Heart left ventricle (tissue), 16 donors: ENCODE results near the gene ZCCHC3. TPM values are rescaled to one million over a fixed set of nuclear protein-coding genes. Genes with fewer than 3 reads are reported as not detected.

ENCODE experiments used
- ATAC-seq, 4 donors: fragments of 200-7000 bp; cut with Tn5 transposase; one replicate each; pipeline ENCODE4 v1.9.1; 2020 to 2022; ENCODE audit warnings: moderate library complexity in 4 of 4, mild to moderate bottlenecking in 3 of 4, moderate number of reproducible peaks in 1 of 4
- DNase-seq, 5 donors: peaks; one replicate each; pipeline ENCODE4 v3.0.0-alpha.2; 2020
- H3K27ac ChIP-seq, 12 donors: fragments of 200-600 bp; sonication (generic) in 4 of 12; one replicate each; pipeline versions ENCODE4 v1.5.0 to v1.8.0; 2016 to 2022; ENCODE audit warnings: mild to moderate bottlenecking in 2 of 12
- H3K27me3 ChIP-seq, 9 donors: fragments of 200-600 bp; sonication (generic) in 2 of 9; one replicate each; pipeline versions ENCODE4 v1.5.1 to v1.8.0; 2016 to 2022; ENCODE audit warnings: mild to moderate bottlenecking in 3 of 9
- H3K36me3 ChIP-seq, 9 donors: fragments of 200-600 bp; sonication (generic) in 2 of 9; one replicate each; pipeline versions ENCODE4 v1.5.0 to v1.8.0; 2018 to 2022; ENCODE audit warnings: mild to moderate bottlenecking in 2 of 9
- H3K4me1 ChIP-seq, 12 donors: fragments of 200-600 bp; sonication (generic) in 4 of 12; one replicate each; pipeline versions ENCODE4 v1.5.0 to v1.8.0; 2016 to 2022; ENCODE audit warnings: mild to moderate bottlenecking in 3 of 12
- H3K4me3 ChIP-seq, 12 donors: fragments of 200-600 bp; sonication (generic) in 4 of 12; one replicate each; pipeline versions ENCODE4 v1.5.0 to v1.8.0; 2017 to 2022; ENCODE audit warnings: mild to moderate bottlenecking in 9 of 12, moderate library complexity in 4 of 12
- H3K9me3 ChIP-seq, 12 donors: fragments of 200-600 bp; sonication (generic) in 4 of 12; one replicate each; pipeline versions ENCODE4 v1.5.0 to v1.8.0; 2016 to 2022; ENCODE audit warnings: mild to moderate bottlenecking in 1 of 12
- POLR2A ChIP-seq, 2 donors: fragments of 450-650 bp; IDR thresholded peaks; one replicate each; pipeline ENCODE4 v1.6.1; 2017; ENCODE audit warnings: antibody characterized with exemption in 2 of 2, mild to moderate bottlenecking in 2 of 2, moderate library complexity in 2 of 2
- WGBS, 4 donors: extraction: QIAGEN DNeasy Blood & Tissue Kit in 2 of 4; methylation state at CpG; one replicate each; pipeline versions ENCODE4 v1.1.5 to v1.1.7; 2013 to 2018; 5-methylcytosine and 5-hydroxymethylcytosine counted together
- intact Hi-C, 10 donors: fragments of 100-400 bp; cut with DNase I; formaldehyde crosslinking; loops; one replicate each; pipeline versions ENCODE4 v1.11.1 to v1.14.2; 2022
- polyA plus RNA-seq, 2 donors: library from polyadenylated mRNA; stranded (reverse); fragments of 200-250 nt; gene quantifications; one replicate each; pipeline ENCODE4 v1.2.3, GENCODE V29; 2013
- total RNA-seq, 9 donors: library from RNA; depleted of rRNA in 2 of 9; stranded (reverse); fragments of >200 nt in 2 of 9; fragmentation: NEBNext Ultra II Directional in 3 of 9; extraction: Animal tissue kit (Norgen Biotek cat#: 25700) in 3 of 9; gene quantifications; one replicate each; pipeline versions ENCODE4 v1.1.0 to v1.2.4, GENCODE V29; 2016 to 2023
- TF ChIP-seq, protein P1 (sequence below), 12 donors: fragments of 200-600 bp; sonication (generic) in 4 of 12; IDR thresholded peaks; one replicate each; pipeline versions ENCODE4 v1.5.0 to v1.8.0; 2018 to 2022; ENCODE audit warnings: antibody characterized with exemption in 12 of 12, mild to moderate bottlenecking in 5 of 12
- donor health status: ischemic (EF 13 %, LVEDD 7.1; RV severe dilation, severe dysfunction).
- donor health status: healthy with polysubstance abuse.
- donor health status: DM: no; HTN: yes; CAD: no.
- donor health status: DM: no; HTN: no; CAD: no.
- donor health status: ischemic (EF 25% LVEDD 6.9; RV normal size, moderate dysfunction).
- donor health status: ischemic (EF 25% LVEDD 5.7; RV mildly dilated, moderate dysfunction).
- donor health status: healthy.
- donor health status: DM: yes; HTN: yes; CAD: no.
- donor health status: ischemic (EF 35%, LVEDD 5.7; RV mildly dilated, moderate dysfunction).
- donor health status: nonischemic (EF 11% LVEDD 7.7; RV severe dilation, severe dysfunction).
- donor health status: DM: yes; HTN: yes; CAD: no.
- donor health status: PGD.
- donor health status: ischemic (EF 29% LVEDD 5.4; RV normal size, mild dysfunction).
- donor health status: nonischemic (EF 23%, LVEDD 6.1; RV moderate dilation, normal function).

ZCCHC3 gene
- total and polyA plus RNA-seq, 11 donors: 6.9 to 15.3 (median 9.6) TPM

DNA sequence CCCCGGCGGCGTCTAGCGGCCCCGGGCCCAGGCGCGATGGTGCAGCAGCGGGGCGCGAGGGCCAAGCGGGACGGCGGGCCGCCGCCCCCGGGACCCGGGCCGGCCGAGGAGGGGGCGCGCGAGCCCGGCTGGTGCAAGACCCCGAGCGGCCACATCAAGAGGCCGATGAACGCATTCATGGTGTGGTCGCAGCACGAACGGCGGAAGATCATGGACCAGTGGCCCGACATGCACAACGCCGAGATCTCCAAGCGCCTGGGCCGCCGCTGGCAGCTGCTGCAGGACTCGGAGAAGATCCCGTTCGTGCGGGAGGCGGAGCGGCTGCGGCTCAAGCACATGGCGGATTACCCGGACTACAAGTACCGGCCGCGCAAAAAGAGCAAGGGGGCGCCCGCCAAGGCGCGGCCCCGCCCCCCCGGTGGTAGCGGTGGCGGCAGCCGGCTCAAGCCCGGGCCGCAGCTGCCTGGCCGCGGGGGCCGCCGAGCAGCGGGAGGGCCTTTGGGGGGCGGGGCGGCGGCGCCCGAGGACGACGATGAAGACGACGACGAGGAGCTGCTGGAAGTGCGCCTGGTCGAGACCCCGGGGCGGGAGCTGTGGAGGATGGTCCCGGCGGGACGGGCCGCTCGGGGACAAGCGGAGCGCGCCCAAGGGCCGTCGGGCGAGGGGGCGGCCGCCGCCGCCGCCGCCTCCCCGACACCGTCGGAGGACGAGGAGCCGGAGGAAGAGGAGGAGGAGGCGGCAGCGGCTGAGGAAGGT is 28.7 kb downstream of the ZCCHC3 start:
- H3K27ac ChIP-seq: peak overlapping the region; percentile 72 to 98 (median 96)
- intact Hi-C loops: loop anchor here in 5 of 10 donors (1.0 to 10.0 kb wide), 6 partner anchors 15 to 59 kb away; partner anchors contain the start of genes ZCCHC3 (in 2 of the 5) and NRSN2 (in 1 of the 5)
- H3K9me3 ChIP-seq: no peaks in the 10 kb centered on the region
- 0 to 1% (median 1%) methylated on average over 37 to 103 of the region's 103 CpGs for WGBS, 4 donors
- ATAC-seq (peak in 2 of 4 donors; percentile 0 to 3), DNase-seq (peak; percentile 68 to 83 (median 77))
- H3K27me3 ChIP-seq: peaks cover 0 to 5% (median 0%) of the 10 kb centered on the region in 9 donors
- peak overlapping the region; percentile 58 to 98 (median 80) for H3K4me3 ChIP-seq
- no peak for TF ChIP-seq POLR2A (IDR thresholded peaks at IDR 0.05)
- TF ChIP-seq, protein P1, sequence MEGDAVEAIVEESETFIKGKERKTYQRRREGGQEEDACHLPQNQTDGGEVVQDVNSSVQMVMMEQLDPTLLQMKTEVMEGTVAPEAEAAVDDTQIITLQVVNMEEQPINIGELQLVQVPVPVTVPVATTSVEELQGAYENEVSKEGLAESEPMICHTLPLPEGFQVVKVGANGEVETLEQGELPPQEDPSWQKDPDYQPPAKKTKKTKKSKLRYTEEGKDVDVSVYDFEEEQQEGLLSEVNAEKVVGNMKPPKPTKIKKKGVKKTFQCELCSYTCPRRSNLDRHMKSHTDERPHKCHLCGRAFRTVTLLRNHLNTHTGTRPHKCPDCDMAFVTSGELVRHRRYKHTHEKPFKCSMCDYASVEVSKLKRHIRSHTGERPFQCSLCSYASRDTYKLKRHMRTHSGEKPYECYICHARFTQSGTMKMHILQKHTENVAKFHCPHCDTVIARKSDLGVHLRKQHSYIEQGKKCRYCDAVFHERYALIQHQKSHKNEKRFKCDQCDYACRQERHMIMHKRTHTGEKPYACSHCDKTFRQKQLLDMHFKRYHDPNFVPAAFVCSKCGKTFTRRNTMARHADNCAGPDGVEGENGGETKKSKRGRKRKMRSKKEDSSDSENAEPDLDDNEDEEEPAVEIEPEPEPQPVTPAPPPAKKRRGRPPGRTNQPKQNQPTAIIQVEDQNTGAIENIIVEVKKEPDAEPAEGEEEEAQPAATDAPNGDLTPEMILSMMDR (IDR thresholded peaks at IDR 0.05): peak in 1 of 12 donors; percentile 18
- peaks cover 0 to 50% (median 24%) of the 10 kb centered on the region in 12 donors for H3K4me1 ChIP-seq
- no peaks in the 10 kb centered on the region for H3K36me3 ChIP-seq

DNA sequence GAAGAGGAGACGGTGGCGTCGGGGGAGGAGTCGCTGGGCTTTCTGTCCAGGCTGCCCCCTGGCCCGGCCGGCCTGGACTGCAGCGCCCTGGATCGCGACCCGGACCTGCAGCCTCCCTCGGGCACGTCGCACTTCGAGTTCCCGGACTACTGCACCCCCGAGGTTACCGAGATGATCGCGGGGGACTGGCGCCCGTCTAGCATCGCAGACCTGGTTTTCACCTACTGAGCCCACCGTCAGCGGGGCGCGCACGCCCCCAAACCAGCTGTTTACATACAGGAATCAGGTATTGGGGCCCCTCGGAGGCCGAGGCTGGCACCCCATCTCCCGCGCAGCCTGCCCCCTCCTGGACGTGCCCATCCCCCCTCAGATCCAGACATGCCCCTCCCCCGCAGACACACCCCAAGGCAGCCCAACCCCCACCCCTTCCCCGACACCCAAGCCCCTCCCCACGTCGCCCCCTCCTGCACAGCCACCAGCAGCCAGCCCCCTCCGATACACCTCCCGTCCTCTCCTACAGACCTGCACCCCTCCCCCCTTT is 29.3 kb downstream of the ZCCHC3 start:
- ATAC-seq (no peak), DNase-seq (peak in 3 of 5 donors; percentile 51 to 72 (median 55))
- intact Hi-C loops: loop anchor here in 2 of 10 donors (2.0 to 10.0 kb wide), 2 partner anchors 30 to 52 kb away; partner anchors contain the start of gene ZCCHC3 (in 1 of the 2)

DNA sequence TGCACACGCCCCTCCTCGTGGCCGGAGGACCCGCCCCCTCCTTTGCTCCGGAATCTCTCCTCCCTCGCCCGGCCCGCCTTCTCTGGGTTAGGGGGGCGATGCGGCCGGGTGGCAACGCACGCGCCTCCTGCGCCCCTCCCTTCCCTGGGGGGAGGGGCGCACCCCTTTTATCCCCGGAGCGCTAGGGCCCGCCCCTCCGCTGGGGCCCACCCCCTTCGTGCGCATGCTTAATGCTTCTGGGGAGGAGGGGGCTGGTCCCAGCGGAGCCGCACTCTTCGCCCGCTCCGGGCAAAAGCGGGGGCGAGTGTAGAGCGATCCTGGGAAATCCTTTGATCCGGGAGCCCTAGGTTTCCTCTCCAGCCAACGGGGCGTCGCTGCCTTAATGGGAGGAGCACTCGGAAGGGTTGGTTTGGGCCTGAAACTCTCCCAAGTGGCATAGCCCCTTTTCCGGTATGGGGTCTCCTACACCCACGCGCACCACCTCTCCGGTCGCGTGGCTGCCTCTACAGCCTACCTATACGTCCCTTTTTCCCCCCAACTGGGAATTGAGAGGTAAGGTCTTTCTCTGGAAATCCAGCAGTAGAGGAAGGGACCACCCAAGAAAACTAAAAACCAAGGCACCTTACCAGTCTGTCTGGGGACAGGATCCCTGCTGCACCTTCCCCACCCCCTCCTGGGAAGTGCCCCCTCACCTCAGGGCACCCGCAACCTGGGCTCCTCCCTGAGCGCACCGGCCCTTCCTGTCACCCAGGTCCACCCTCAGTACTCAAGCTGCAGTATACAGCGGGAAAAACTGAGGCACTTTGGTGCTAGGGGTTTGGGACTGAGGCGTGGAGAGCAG is 30.0 kb downstream of the ZCCHC3 start:
- intact Hi-C loops: loop anchor here in 2 of 10 donors (2.0 to 10.0 kb wide), 2 partner anchors 31 to 53 kb away; partner anchors contain the start of gene ZCCHC3 (in 1 of the 2)
- Histone ChIP-seq H3K27me3 (peaks cover 0 to 5% (median 0%) of the 10 kb centered on the region in 9 donors), H3K4me1 (peaks cover 0 to 50% (median 24%) of the 10 kb centered on the region in 12 donors), H3K4me3 (peak overlapping the region; percentile 58 to 98 (median 80)), H3K27ac (peak overlapping the region in 11 of 12 donors; percentile 67 to 98 (median 94)), H3K36me3 (no peaks in the 10 kb centered on the region), H3K9me3 (no peaks in the 10 kb centered on the region)
- WGBS, 4 donors: 5 to 10% (median 8%) methylated on average over 33 to 47 of the region's 47 CpGs
- DNase-seq (peak; percentile 84 to 89 (median 87)), ATAC-seq (peak; percentile 48 to 70 (median 54))
- TF ChIP-seq, protein P1 (IDR thresholded peaks at IDR 0.05): no peak
- TF ChIP-seq POLR2A (IDR thresholded peaks at IDR 0.05): peak in 1 of 2 donors; percentile 51

More for the DNA sequence above, 29.3 kb downstream of the ZCCHC3 start:
- Histone ChIP-seq H3K9me3 (no peaks in the 10 kb centered on the region), H3K4me1 (peaks cover 0 to 50% (median 24%) of the 10 kb centered on the region in 12 donors), H3K27ac (peak overlapping the region in 11 of 12 donors; percentile 72 to 98 (median 95)), H3K27me3 (peaks cover 0 to 5% (median 0%) of the 10 kb centered on the region in 9 donors), H3K36me3 (no peaks in the 10 kb centered on the region), H3K4me3 (peak overlapping the region; percentile 58 to 98 (median 80))
- 1 to 3% (median 1%) methylated on average over 26 to 38 of the region's 38 CpGs for WGBS, 4 donors
- TF ChIP-seq, protein P1 (IDR thresholded peaks at IDR 0.05): no peak
- no peak for TF ChIP-seq POLR2A (IDR thresholded peaks at IDR 0.05)
